Activated T-cell treated with anti-CD3 and anti-CD28 coated beads, Interleukin-2, amount 50 U/mL, for 48 hours (primary cell): Measurements from ENCODE around the gene SDK1.

Experiments
- DNase-seq, 2 experiments: peaks; one replicate each; pipeline ENCODE4 v3.0.0-alpha.2; 2020

SDK1 gene

GRCh38 chr7:3469641-3470040 lies 168.6 kb downstream of the SDK1 start:
- DNase-seq = no peak

DNA sequence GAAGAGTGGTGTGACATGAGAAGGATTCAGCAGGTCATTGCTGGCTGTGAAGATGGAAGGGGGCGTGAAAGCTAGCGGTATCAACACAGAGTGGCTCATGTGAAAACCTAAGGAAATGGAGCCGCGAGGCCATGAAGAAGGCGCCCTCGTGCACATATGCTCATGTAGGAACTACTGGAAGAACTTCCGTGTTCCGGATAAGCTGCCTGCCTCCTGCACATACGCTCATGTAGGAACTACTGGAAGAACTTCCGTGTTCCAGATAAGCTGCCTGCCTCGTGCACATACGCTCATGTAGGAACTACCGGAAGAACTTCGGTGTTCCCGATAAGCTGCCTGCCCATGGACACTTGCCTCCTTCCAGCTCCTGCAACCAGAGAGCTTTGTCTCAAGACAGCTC lies 179.1 kb downstream of the SDK1 start:
- no peak for DNase-seq

DNA sequence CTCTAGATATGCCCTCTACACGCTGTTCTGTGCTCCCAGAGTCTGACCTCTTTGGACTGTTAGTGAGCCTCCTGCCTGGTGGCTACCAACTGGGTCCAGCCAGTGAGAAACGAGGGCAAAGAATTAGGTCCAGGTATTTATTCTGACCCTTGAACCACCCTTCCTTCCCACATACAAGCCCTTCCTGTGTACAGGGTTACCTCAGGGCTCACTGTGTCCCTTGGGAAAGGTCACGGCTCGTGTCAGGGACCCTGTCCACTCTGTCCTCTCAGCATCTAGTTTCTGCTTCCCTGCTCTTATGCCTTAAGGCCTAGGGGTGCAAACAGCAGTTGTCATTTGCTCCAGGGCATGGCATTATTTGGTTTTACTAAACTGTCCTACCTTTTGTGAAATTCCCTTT lies 180.4 kb downstream of the SDK1 start:
- no peak for DNase-seq

DNA sequence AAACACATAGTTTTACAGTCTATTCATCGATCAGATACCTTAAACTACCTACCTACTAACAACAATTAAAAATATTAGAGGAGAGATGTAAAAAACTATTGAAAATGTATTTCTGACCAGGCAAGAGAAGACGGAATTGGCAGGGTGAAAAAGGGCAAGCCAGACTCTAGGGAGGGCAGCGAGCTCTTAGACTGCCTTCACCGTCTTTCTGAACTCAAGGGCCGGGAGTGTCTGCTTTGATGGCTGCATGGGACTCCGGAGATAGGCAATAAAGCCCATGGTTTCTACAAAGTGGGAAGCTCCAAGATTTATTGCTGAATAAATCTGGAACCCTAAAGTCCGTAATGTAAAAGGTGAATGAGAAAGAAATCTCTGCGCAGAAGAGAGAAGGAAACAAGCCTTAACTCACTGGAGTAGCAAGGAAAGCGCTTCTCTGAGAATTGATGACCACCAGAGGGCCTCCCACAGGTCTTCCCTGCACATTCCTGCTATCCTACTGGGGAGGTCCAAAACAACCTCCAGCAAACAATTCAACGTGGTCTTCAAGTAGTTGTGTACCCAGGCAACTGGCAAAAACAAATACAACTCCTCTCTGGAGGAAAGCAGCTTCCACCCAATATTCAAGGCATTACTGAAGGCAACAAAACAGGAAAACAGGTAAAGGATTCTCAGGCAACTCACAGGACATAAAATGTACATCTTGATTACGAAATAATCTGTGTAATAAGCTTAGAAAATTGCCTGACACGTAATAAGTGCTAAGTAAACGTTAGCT lies 181.3 kb downstream of the SDK1 start:
- no peak for DNase-seq

GRCh38 chr7:3486841-3487240 lies 185.8 kb downstream of the SDK1 start:
- DNase-seq = no peak

GRCh38 chr7:3488829-3489228 lies 187.8 kb downstream of the SDK1 start:
- no peak for DNase-seq

- DNase-seq = no peak
These were observed 192.4 kb downstream of the SDK1 start for GRCh38 chr7:3493499-3493898.

- DNase-seq = no peak
These were observed 193.9 kb downstream of the SDK1 start for GRCh38 chr7:3494947-3495346.

GRCh38 chr7:3495530-3495929 lies 194.5 kb downstream of the SDK1 start:
- no peak for DNase-seq

- no peak for DNase-seq
These were observed 194.9 kb downstream of the SDK1 start for GRCh38 chr7:3495954-3496353.

GRCh38 chr7:3497796-3498195 lies 196.7 kb downstream of the SDK1 start:
- no peak for DNase-seq

GRCh38 chr7:3501671-3502070 lies 200.6 kb downstream of the SDK1 start:
- DNase-seq = no peak

- DNase-seq = no peak
These were observed 203.3 kb downstream of the SDK1 start for GRCh38 chr7:3504384-3504783.

DNA sequence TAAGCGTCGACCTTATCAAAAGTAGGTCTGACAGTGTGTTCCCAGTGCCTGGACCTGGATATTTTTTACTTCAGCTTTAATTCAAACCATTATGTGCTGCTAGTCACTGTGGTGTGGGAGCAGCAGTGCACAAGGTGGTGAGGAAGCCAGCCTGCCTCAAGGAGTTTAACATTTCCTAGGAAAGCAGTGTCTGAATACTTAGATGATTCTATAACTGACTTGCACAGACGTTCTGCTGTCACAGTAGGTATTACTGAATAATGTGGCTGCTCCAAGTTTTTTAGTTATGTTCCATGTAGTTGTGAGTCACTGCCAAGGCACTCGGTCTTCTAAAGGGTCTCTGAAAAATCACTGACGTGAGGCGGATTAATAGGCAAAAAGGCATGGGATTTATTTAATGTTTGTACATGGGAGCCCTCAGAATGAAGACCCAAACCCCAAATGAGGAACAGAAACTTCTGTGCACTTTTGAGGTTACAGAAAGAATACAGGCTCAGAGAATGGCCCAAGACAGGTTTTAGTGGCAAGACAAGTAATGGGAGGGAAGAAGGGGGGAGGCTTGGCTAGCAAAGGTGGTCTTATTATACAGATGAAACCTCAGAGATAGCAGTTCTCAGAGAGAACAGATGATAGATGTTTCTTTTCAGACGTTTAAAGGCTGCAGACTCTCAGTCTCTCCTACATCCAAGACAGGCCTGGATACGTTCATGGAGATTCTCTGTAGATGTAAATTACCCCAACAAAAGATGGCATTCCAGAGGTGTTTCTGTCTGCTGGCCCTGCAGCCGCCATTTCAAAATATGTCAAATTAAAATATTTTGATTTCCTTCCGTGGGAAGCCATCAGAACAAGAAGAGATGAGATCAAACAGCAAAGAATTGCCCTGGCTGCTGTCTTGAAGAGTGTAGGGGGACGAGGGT lies 209.3 kb downstream of the SDK1 start:
- no peak for DNase-seq

DNA sequence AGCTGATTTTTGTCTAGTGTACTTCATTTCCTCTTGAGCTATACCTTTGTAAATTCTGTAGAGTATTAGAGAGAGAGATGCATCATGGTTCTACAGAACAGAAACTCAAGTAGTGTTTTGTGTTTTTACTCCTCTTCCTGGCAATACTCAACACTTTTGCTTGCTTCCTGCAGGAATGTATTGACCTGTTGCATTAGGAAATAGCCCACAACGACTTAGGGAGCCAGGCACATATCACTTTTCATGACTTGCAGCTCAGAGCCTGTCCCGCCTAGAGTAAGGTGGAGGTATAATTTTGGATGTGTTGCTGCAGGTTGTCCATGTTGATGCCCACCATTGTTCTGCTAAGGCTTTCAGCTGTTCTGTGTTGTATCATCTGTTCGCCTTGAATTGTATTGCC lies 216.3 kb downstream of the SDK1 start:
- no peak for DNase-seq

- no peak for DNase-seq
These were observed 217.5 kb downstream of the SDK1 start for GRCh38 chr7:3518546-3518945.

DNA sequence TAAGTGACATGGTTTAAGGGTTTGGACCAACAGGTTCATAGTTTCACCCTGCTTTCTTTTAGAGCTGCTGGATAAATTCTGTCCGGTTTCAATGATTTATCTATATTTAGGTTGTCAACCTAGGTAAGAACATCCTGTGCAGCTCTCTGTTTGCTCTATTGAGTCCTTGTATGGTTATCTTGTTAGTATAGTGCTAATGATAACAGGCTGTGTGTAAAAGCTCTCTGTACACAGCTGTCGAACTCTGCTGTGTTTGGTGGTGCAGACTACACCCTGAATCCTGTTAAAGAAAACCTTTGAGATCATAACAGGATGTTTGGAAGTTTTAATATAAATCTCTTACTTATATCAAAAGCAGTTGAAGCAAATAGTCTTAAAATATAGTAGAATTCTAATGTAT lies 219.2 kb downstream of the SDK1 start:
- DNase-seq = no peak

DNA sequence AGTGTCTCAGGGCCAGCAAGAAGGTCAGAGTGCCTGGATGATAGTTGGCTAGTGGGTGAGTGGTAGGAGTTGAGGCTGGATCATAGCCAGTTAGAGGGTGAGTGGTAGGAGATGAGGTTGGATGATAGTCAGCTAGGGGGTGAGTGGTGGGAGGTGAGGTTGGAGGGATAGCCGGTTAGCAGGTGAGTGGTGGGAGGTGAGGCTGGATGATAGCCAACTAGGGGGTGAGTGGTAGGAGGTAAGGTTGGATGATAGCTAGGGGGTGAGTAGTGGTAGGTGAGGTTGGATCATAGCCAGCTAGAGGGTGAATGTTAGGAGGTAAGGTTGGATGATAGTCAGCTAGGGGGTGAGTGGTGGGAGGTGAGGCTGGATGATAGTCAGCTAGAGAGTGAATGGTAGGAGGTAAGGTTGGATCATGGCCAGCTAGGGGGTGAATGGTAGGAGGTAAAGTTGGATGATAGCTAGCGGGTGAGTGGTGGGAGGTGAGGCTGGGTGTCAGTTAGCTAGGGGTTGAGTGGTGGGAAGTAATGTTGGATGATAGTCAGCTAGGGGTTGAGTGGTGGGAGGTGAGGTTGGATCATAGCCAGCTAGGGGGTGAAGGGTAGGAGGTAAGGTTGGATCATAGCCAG lies 226.6 kb downstream of the SDK1 start:
- no peak for DNase-seq

GRCh38 chr7:3533040-3533439 lies 232.0 kb downstream of the SDK1 start:
- DNase-seq = no peak

- DNase-seq = no peak
These were observed 236.3 kb downstream of the SDK1 start for GRCh38 chr7:3537210-3537875.

GRCh38 chr7:3538041-3538440 lies 237.0 kb downstream of the SDK1 start:
- DNase-seq = no peak

GRCh38 chr7:3540456-3541220 lies 239.6 kb downstream of the SDK1 start:
- no peak for DNase-seq
